ENCODE measurements around the gene GADL1.

GADL1 gene

GRCh38 chr3:30811151-30811795 lies 83.2 kb downstream of the GADL1 start:
- DNase-seq (ENCODE audit: extremely low spot score), result no peak
- TF ChIP-seq CTBP1 (IDR thresholded peaks at IDR 0.05; ENCODE audit: borderline replicate concordance) (no peak), FOXA1 (IDR thresholded peaks at IDR 0.05) (no peak), SUZ12 (IDR thresholded peaks at IDR 0.05) (no peak), ARNT (IDR thresholded peaks at IDR 0.05) (no peak), ZNF384 (IDR thresholded peaks at IDR 0.05) (no peak), HDGF (IDR thresholded peaks at IDR 0.05; ENCODE audit: borderline replicate concordance) (no peak), TARDBP (IDR thresholded peaks at IDR 0.05) (no peak), BHLHE40 (IDR thresholded peaks at IDR 0.05; ENCODE audit: borderline replicate concordance) (no peak), ELF4 (IDR thresholded peaks at IDR 0.05) (no peak), LEF1 (IDR thresholded peaks at IDR 0.05; ENCODE audit: borderline replicate concordance) (no peak), L3MBTL2 (conservative IDR thresholded peaks at IDR 0.05) (no peak), PKNOX1 (IDR thresholded peaks at IDR 0.05) (no peak), FOXK2 (IDR thresholded peaks at IDR 0.05) (no peak)
- ChIA-PET CTCF (no interaction called here), POLR2A (no interaction called here)

DNA sequence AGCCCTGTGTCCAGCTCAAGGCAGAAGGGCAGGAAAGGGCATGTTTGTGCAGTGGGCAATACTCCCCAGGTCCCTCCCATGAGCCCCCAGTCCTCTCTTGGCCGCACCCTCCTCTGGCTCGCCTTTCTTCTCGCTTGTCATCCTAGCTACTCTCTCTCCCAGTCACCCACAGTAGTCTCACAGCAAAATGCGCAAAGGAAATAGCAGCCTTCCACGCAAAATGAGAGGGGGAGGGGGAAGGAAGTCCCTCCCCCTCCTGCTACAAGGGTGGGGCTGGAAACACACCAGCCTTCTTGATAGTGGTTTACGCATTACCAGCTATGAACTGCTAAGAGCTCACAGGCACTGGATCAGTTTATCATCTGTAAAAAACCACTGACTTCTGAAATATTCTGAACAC lies 83.8 kb downstream of the GADL1 start:
- no peak for DNase-seq (ENCODE audit: extremely low spot score)
- ChIA-PET POLR2A (no interaction called here), CTCF (no interaction called here)
- TF ChIP-seq ZNF384 (IDR thresholded peaks at IDR 0.05) (no peak), ARNT (IDR thresholded peaks at IDR 0.05) (no peak)

- CTCF ChIA-PET, result no interaction called here
- DNase-seq (ENCODE audit: extremely low spot score), result no peak
- TF ChIP-seq SUZ12 (IDR thresholded peaks at IDR 0.05) (no peak), NFRKB (IDR thresholded peaks at IDR 0.05) (no peak), LEF1 (IDR thresholded peaks at IDR 0.05; ENCODE audit: borderline replicate concordance) (no peak), FOXM1 (IDR thresholded peaks at IDR 0.05; ENCODE audit: borderline replicate concordance) (no peak), HDGF (IDR thresholded peaks at IDR 0.05; ENCODE audit: borderline replicate concordance) (no peak), FOXK2 (IDR thresholded peaks at IDR 0.05) (no peak), L3MBTL2 (conservative IDR thresholded peaks at IDR 0.05) (no peak), BHLHE40 (IDR thresholded peaks at IDR 0.05; ENCODE audit: borderline replicate concordance) (no peak), ZNF384 (IDR thresholded peaks at IDR 0.05) (no peak), SP1 (IDR thresholded peaks at IDR 0.05) (no peak), TARDBP (IDR thresholded peaks at IDR 0.05) (no peak), ELF4 (IDR thresholded peaks at IDR 0.05) (no peak), ARNT (IDR thresholded peaks at IDR 0.05) (no peak), CTBP1 (IDR thresholded peaks at IDR 0.05; ENCODE audit: borderline replicate concordance) (no peak)
- POLR2A ChIA-PET, result no interaction called here
These were observed 88.8 kb downstream of the GADL1 start for GRCh38 chr3:30805695-30806094.

- no peak for DNase-seq (ENCODE audit: extremely low spot score)
- POLR2A ChIA-PET, result no interaction called here
- no peak for TF ChIP-seq BHLHE40 (IDR thresholded peaks at IDR 0.05; ENCODE audit: borderline replicate concordance)
- CTCF ChIA-PET, result interaction anchor here (0.6 kb wide), 1 partner anchor 272 kb away, joined by 3 read pairs; no protein-coding TSS in a partner anchor
These were observed 89.5 kb downstream of the GADL1 start for GRCh38 chr3:30804984-30805383.

GRCh38 chr3:30795176-30795575 lies 99.3 kb downstream of the GADL1 start:
- ChIA-PET POLR2A (no interaction called here), CTCF (no interaction called here)
- no peak for DNase-seq (ENCODE audit: extremely low spot score)
- no peak for TF ChIP-seq TARDBP (IDR thresholded peaks at IDR 0.05)
- no peak for TF ChIP-seq BHLHE40 (IDR thresholded peaks at IDR 0.05; ENCODE audit: borderline replicate concordance)
- TF ChIP-seq PKNOX1 (IDR thresholded peaks at IDR 0.05), result no peak
- no peak for TF ChIP-seq CTBP1 (IDR thresholded peaks at IDR 0.05; ENCODE audit: borderline replicate concordance)
- TF ChIP-seq FOXM1 (IDR thresholded peaks at IDR 0.05; ENCODE audit: borderline replicate concordance), result no peak
- TF ChIP-seq ARNT (IDR thresholded peaks at IDR 0.05), result no peak
- TF ChIP-seq L3MBTL2 (conservative IDR thresholded peaks at IDR 0.05), result no peak
- no peak for TF ChIP-seq HDGF (IDR thresholded peaks at IDR 0.05; ENCODE audit: borderline replicate concordance)
- TF ChIP-seq LEF1 (IDR thresholded peaks at IDR 0.05; ENCODE audit: borderline replicate concordance), result no peak
- TF ChIP-seq FOXA1 (IDR thresholded peaks at IDR 0.05), result no peak
- TF ChIP-seq SP1 (IDR thresholded peaks at IDR 0.05), result no peak
- no peak for TF ChIP-seq FOXK2 (IDR thresholded peaks at IDR 0.05)
- TF ChIP-seq NFRKB (IDR thresholded peaks at IDR 0.05), result no peak
- no peak for TF ChIP-seq ZNF384 (IDR thresholded peaks at IDR 0.05)
- TF ChIP-seq ELF4 (IDR thresholded peaks at IDR 0.05), result no peak
- TF ChIP-seq SUZ12 (IDR thresholded peaks at IDR 0.05), result no peak

DNA sequence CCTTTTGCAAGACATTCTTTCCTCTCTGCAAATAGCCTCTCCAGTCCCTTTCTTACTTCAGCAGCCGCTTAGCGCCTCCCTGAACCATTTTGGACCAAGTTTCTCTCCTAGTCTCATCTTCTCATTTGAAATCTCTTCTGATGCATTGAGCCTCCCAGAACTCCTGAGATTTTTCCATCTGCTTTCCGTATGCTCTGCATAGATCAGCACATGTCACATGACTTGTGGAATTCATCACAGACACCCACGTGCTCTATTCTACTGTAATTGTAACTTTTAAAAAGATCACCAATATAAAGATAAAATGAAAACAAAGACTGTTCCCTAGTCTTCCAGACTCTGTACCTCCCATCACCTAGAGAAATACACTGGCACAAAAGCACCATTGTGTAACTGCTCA lies 100.7 kb downstream of the GADL1 start:
- ChIA-PET CTCF (no interaction called here), POLR2A (no interaction called here)
- DNase-seq (ENCODE audit: extremely low spot score), result no peak
- TF ChIP-seq NFRKB (IDR thresholded peaks at IDR 0.05) (no peak), SUZ12 (IDR thresholded peaks at IDR 0.05) (no peak), HDGF (IDR thresholded peaks at IDR 0.05; ENCODE audit: borderline replicate concordance) (no peak), PKNOX1 (IDR thresholded peaks at IDR 0.05) (no peak), BHLHE40 (IDR thresholded peaks at IDR 0.05; ENCODE audit: borderline replicate concordance) (no peak), SP1 (IDR thresholded peaks at IDR 0.05) (no peak), CTBP1 (IDR thresholded peaks at IDR 0.05; ENCODE audit: borderline replicate concordance) (no peak), FOXA1 (IDR thresholded peaks at IDR 0.05) (no peak), FOXK2 (IDR thresholded peaks at IDR 0.05) (no peak), ELF4 (IDR thresholded peaks at IDR 0.05) (no peak), FOXM1 (IDR thresholded peaks at IDR 0.05; ENCODE audit: borderline replicate concordance) (no peak), ARNT (IDR thresholded peaks at IDR 0.05) (no peak), L3MBTL2 (conservative IDR thresholded peaks at IDR 0.05) (no peak), LEF1 (IDR thresholded peaks at IDR 0.05; ENCODE audit: borderline replicate concordance) (no peak), TARDBP (IDR thresholded peaks at IDR 0.05) (no peak), ZNF384 (IDR thresholded peaks at IDR 0.05) (no peak)
